ENCODE data around the gene SZT2. TPM values are rescaled to one million over a fixed set of nuclear protein-coding genes. Genes with fewer than 3 reads are reported as not detected.
A peak's percentile ranks its signal among the peaks of the same experiment; 100 is the strongest.

SZT2 gene
- total RNA-seq, 2 donors from 2014 or later, result 17.5 to 22.8 TPM

DNA sequence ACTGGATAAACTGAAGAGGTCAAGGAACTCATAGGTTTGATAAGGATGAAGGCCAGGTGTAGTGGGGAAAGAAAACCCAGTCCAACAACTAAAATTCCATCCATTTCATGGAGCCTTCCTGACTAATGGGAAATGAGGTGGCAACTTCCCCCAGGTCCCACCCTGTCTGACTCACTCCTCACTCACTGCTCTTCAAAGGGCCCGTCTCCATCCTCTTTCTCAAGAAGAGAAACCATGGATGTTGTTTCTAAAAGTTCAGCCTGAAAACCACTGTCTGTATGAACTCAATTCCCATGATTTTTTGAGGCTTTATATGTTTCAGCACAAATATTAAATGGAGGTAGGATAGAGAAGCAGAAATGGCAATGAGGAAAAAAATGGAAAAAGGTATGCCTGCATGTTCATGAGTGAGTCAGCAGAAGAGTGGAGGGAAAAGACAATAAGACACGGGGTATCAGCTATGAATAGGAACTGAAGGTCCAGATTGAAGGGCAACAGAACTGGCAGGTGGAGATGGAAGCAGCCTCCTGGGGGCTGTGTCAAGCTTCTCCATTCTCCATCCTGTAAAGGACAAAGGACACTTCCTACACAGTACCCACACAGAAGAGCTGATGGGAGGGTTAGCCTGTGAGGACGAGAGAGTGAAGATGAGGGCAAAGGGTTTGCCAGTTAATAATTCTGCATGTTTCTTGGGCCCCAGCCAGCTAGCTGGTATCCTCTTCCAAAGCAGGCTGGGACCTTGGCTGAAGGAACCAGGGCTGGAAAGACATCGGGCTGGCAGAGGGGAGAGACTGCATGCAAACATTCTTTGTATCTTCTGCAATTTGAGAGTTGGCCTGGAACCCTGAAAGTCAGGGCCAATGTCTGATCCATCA, 16.4 kb upstream of the SZT2 start:
- TF ChIP-seq, protein P1, sequence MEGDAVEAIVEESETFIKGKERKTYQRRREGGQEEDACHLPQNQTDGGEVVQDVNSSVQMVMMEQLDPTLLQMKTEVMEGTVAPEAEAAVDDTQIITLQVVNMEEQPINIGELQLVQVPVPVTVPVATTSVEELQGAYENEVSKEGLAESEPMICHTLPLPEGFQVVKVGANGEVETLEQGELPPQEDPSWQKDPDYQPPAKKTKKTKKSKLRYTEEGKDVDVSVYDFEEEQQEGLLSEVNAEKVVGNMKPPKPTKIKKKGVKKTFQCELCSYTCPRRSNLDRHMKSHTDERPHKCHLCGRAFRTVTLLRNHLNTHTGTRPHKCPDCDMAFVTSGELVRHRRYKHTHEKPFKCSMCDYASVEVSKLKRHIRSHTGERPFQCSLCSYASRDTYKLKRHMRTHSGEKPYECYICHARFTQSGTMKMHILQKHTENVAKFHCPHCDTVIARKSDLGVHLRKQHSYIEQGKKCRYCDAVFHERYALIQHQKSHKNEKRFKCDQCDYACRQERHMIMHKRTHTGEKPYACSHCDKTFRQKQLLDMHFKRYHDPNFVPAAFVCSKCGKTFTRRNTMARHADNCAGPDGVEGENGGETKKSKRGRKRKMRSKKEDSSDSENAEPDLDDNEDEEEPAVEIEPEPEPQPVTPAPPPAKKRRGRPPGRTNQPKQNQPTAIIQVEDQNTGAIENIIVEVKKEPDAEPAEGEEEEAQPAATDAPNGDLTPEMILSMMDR (IDR thresholded peaks at IDR 0.05), result no peak
- Histone ChIP-seq H3K27ac (peak overlapping the region; percentile 33 to 69), H3K36me3 (no peaks in the 10 kb centered on the region), H3K4me3 (no peak overlapping the region), H3K4me1 (peaks cover 0 to 27% of the 10 kb centered on the region in 2 donors), H3K27me3 (no peaks in the 10 kb centered on the region), H3K9me3 (no peaks in the 10 kb centered on the region)
- DNase-seq (ENCODE audit: low spot score), result no peak

DNA sequence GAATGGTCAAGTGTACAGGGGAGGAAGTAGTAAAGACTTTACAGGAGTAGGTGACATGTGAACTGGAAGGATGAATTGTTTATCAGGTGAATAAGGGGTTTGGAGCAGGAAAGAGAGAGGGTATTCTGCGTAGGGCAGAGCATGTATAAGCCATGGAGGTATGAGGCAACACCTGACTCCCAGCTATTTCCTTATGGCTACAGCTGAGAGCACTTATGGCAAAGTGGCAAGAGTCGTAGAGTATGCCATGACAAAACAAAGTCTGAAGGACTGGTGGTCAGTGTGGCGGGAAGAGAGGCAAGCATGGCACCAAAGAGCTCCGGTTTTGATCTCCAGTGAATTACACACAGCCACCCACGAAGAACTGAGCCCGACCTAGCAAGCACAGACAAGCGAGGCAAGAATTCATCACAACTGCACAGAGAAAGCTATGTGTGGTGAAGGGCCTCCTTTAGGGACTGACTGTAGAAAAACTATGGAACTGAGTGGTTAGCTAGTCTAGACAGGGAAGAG, 12.9 kb upstream of the SZT2 start:
- Histone ChIP-seq H3K27me3 (no peaks in the 10 kb centered on the region), H3K4me1 (peaks cover 0 to 24% of the 10 kb centered on the region in 2 donors), H3K9me3 (no peaks in the 10 kb centered on the region), H3K36me3 (no peaks in the 10 kb centered on the region), H3K4me3 (no peak overlapping the region), H3K27ac (no peak overlapping the region)
- DNase-seq (ENCODE audit: low spot score), result no peak
- TF ChIP-seq, protein P1 (IDR thresholded peaks at IDR 0.05), result no peak

DNA sequence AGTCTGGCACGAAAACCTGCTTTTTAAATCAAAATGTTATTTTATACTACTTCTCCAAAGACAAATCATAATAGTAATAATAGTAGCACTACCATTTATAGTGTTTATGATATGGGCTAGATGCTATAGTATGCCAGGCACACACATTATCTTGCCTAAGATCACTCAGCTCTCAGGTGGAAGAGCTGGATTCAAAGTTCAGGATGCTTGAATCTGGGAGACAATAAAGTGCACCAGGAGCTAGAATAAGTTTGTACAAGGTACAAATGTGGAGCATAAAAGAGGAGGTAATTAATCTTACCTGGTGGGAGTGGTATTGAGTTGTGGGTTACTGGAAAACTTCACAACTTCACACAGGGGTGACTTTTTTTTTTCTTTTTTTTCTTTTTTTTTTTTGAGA, 11.9 kb upstream of the SZT2 start:
- no peak for DNase-seq (ENCODE audit: low spot score)
- Histone ChIP-seq H3K4me1 (peaks cover 0 to 28% of the 10 kb centered on the region in 2 donors), H3K27me3 (no peaks in the 10 kb centered on the region), H3K4me3 (no peak overlapping the region), H3K9me3 (no peaks in the 10 kb centered on the region), H3K36me3 (peaks cover 3% of the 10 kb centered on the region), H3K27ac (no peak overlapping the region)
- TF ChIP-seq, protein P1 (IDR thresholded peaks at IDR 0.05), result no peak

DNA sequence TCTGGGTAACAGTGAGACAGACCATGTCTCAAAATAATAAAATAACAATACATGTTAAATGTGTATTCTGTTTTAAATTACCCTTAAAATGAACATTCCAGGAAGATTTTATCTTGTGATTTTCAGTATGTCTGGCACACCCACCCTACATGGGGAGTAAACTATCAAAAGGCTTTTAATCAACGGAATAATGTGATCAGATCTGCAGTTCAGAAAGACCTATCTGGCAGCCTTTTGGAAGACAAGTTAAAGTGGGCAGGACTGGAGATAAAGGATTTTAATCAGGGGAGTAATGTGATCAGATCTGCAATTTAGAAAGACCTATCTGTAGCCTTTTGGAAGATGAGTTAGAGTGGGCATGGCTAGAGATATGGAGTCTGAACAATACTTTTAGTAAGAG, 10.2 kb upstream of the SZT2 start:
- no peaks in the 10 kb centered on the region for H3K27me3 ChIP-seq

DNA sequence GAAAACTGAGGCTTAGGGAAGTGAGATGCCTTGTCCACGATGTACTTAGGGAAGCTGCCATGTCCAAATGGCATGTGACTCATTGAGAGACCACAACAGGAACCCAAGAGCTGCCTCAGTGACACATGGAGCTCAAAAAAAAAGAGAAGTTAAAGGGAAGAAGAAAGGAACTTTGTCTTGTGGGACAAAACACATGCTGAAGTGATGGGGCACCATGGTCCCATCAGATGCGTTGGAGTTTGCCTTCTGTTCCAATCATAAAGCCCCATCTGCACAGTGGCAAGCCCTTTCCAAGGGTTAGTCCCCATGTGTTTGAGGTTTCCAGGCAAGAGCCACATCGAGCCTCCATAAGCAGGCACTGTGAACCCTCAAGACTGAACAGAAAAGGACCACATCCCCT, 8.1 kb upstream of the SZT2 start:
- peaks cover 0 to 26% of the 10 kb centered on the region in 2 donors for H3K4me1 ChIP-seq
- H3K27me3 ChIP-seq, result no peaks in the 10 kb centered on the region
- no peak for DNase-seq (ENCODE audit: low spot score)
- TF ChIP-seq, protein P1 (IDR thresholded peaks at IDR 0.05), result no peak
- H3K4me3 ChIP-seq, result no peak overlapping the region
- H3K27ac ChIP-seq, result peak overlapping the region in 1 of 2 donors; percentile 13
- H3K9me3 ChIP-seq, result no peaks in the 10 kb centered on the region
- peaks cover 40% of the 10 kb centered on the region for H3K36me3 ChIP-seq

More for the DNA sequence above, 10.2 kb upstream of the SZT2 start:
- no peak overlapping the region for H3K4me3 ChIP-seq
- TF ChIP-seq, protein P1 (IDR thresholded peaks at IDR 0.05), result no peak
- H3K36me3 ChIP-seq, result peaks cover 19% of the 10 kb centered on the region
- H3K27ac ChIP-seq, result no peak overlapping the region
- no peaks in the 10 kb centered on the region for H3K9me3 ChIP-seq
- H3K4me1 ChIP-seq, result peaks cover 0 to 26% of the 10 kb centered on the region in 2 donors
- no peak for DNase-seq (ENCODE audit: low spot score)
